Type B pancreatic cell (in vitro differentiated cells): Measurements from ENCODE around the gene AKTIP. TPM values are rescaled to one million over a fixed set of nuclear protein-coding genes. Genes with fewer than 3 reads are reported as not detected.
A peak's percentile ranks its signal among the peaks of the same experiment; 100 is the strongest.
"Not testable (repeated sequence)": the region's sequence is repeated elsewhere in the genome, so short reads cannot be mapped to it uniquely, and the experiment has no call there.

ENCODE experiments used
- DNase-seq: peaks from one replicate; pipeline ENCODE4 v3.0.0; 2021; ENCODE audit warnings: mixed read lengths; ENCODE audit not compliant: unreplicated experiment; ENCODE audit errors: extremely low spot score
- H3K27ac Mint-ChIP-seq: 2 replicates; pipeline ENCODE4 v1.8.0; 2021; ENCODE audit warnings: mild to moderate bottlenecking, mixed read lengths
- H3K27me3 Mint-ChIP-seq: 2 replicates; pipeline ENCODE4 v1.8.0; 2021; ENCODE audit warnings: mixed read lengths
- H3K36me3 Mint-ChIP-seq: 2 replicates; pipeline ENCODE4 v1.8.0; 2021; ENCODE audit warnings: mixed read lengths
- H3K4me1 Mint-ChIP-seq: one replicate; pipeline ENCODE4 v1.8.0; 2021; ENCODE audit warnings: mixed read lengths; ENCODE audit not compliant: unreplicated experiment
- H3K4me3 Mint-ChIP-seq: 2 replicates; pipeline ENCODE4 v1.8.0; 2021; ENCODE audit warnings: mild to moderate bottlenecking, mixed read lengths
- H3K9me3 Mint-ChIP-seq: 2 replicates; pipeline ENCODE4 v1.8.0; 2021; ENCODE audit warnings: mixed read lengths
- CTCF ChIP-seq: fragments of 200-600 bp; sonication (generic); conservative IDR thresholded peaks from 2 replicates; pipeline ENCODE4 v1.5.0; 2021; ENCODE audit warnings: antibody characterized with exemption, mild to moderate bottlenecking
- total RNA-seq: library from RNA; stranded (reverse); gene quantifications from 2 replicates; pipeline ENCODE4 v1.2.1, GENCODE V29; 2021; ENCODE audit warnings: low replicate concordance

The AKTIP gene
- total RNA-seq, 1 donor from 2014 or later: 35.4 TPM

GRCh38 chr16:53519417-53520091 lies 16.5 kb upstream of the AKTIP start:
- no peak for DNase-seq
- no peak for TF ChIP-seq CTCF
- Mint-ChIP-seq H3K9me3 (no peaks in the 10 kb centered on the region), H3K27ac (no peak overlapping the region), H3K36me3 (no peaks in the 10 kb centered on the region), H3K4me1 (peaks cover 10% of the 10 kb centered on the region), H3K27me3 (no peaks in the 10 kb centered on the region), H3K4me3 (no peak overlapping the region)

- DNase-seq: no peak
- H3K9me3 Mint-ChIP-seq: no peaks in the 10 kb centered on the region
- no peaks in the 10 kb centered on the region for H3K36me3 Mint-ChIP-seq
- no peaks in the 10 kb centered on the region for H3K27me3 Mint-ChIP-seq
- no peak overlapping the region for H3K27ac Mint-ChIP-seq
- no peak overlapping the region for H3K4me3 Mint-ChIP-seq
- TF ChIP-seq CTCF: no peak
- peaks cover 10% of the 10 kb centered on the region for H3K4me1 Mint-ChIP-seq
Measured at GRCh38 chr16:53518550-53519416, 15.8 kb upstream of the AKTIP start.

- no peak overlapping the region for H3K4me3 Mint-ChIP-seq
- no peaks in the 10 kb centered on the region for H3K27me3 Mint-ChIP-seq
- H3K36me3 Mint-ChIP-seq: no peaks in the 10 kb centered on the region
- no peaks in the 10 kb centered on the region for H3K9me3 Mint-ChIP-seq
- H3K4me1 Mint-ChIP-seq: peaks cover 10% of the 10 kb centered on the region
- DNase-seq: no peak
- TF ChIP-seq CTCF: no peak
- H3K27ac Mint-ChIP-seq: no peak overlapping the region
Measured at GRCh38 chr16:53517851-53518250, 14.8 kb upstream of the AKTIP start.

GRCh38 chr16:53515811-53516210 lies 12.8 kb upstream of the AKTIP start:
- Mint-ChIP-seq H3K27ac (peak overlapping the region; percentile 8), H3K27me3 (no peaks in the 10 kb centered on the region), H3K4me1 (peaks cover 16% of the 10 kb centered on the region), H3K9me3 (no peaks in the 10 kb centered on the region), H3K36me3 (no peaks in the 10 kb centered on the region), H3K4me3 (no peak overlapping the region)
- DNase-seq: no peak
- TF ChIP-seq CTCF: no peak

- DNase-seq: no peak
- no peaks in the 10 kb centered on the region for H3K27me3 Mint-ChIP-seq
- no peaks in the 10 kb centered on the region for H3K36me3 Mint-ChIP-seq
- TF ChIP-seq CTCF: no peak
- no peaks in the 10 kb centered on the region for H3K9me3 Mint-ChIP-seq
- no peak overlapping the region for H3K4me3 Mint-ChIP-seq
- peaks cover 22% of the 10 kb centered on the region for H3K4me1 Mint-ChIP-seq
- no peak overlapping the region for H3K27ac Mint-ChIP-seq
Measured at GRCh38 chr16:53515259-53515658, 12.2 kb upstream of the AKTIP start.

GRCh38 chr16:53512795-53513194 lies 9.8 kb upstream of the AKTIP start:
- not testable (repeated sequence) for H3K4me3 Mint-ChIP-seq, H3K9me3 Mint-ChIP-seq

More at GRCh38 chr16:53512795-53513194, 9.8 kb upstream of the AKTIP start:
- DNase-seq, H3K36me3 Mint-ChIP-seq, H3K27me3 Mint-ChIP-seq: not testable (repeated sequence)
- peak overlapping the region; percentile 68 for H3K27ac Mint-ChIP-seq
- peaks cover 20% of the 10 kb centered on the region for H3K4me1 Mint-ChIP-seq
